ENCODE measurements around the gene KDM1A.

KDM1A gene

GRCh38 chr1:23069675-23070074 lies 50.4 kb downstream of the KDM1A start:
- DNase-seq (ENCODE audit: low read depth) = no peak

DNA sequence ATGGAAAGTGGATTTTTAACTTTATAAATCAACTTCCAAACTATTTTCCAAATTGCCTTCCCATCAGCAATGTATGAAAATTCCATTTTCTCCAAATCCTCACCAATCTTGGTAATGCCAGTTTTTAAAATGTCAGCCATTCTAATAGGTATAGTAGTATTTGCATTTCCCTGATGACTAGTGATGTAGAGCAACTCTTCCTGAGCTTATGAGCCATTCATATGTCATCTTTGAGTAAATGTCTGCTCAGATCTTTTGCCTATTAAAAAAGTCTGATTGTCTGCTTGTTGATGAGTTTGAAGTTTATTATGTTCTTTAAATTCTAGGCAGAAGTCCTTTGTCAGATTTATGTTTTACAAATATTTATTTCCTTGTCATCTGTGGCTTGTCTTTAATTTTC lies 54.7 kb downstream of the KDM1A start:
- DNase-seq (ENCODE audit: low read depth) = no peak

DNA sequence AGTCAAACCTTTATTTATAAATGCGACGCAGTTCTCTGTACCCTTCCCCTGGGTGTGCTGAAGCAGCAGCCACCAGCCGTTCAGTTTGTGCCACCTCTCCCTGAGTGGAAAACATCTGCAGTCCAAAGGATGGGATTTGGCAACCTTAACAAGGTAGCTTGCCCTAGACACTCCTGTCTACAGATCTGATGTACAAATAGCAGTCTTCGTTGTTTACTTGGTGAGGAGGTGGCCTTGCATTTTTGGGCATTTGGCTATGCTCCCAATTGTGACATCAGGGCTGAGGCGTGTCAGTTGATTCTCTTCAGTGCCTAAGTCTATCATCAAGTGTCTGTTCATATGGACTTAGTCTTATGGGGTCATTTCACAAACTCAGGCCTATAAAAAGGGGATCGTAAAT lies 59.8 kb downstream of the KDM1A start:
- DNase-seq (ENCODE audit: low read depth) = no peak

DNA sequence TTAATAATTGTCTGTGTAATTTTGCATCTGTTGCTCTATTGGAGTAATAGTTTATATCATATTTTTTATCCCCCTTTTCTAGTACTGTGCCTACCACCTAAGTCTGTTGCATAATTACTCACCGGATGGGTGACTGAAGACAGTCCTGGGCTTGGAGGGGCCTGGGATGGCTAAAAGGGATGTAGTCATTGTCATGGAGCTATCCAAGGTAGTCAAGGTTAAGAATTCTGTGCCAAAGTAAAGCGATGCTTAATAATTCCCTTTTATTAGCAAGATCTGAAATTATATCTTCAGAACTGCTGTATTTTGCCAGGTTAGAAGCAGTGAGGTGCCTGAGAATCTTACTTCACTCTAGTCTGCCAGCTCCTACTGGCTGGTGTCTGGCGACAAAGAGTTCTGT lies 61.6 kb downstream of the KDM1A start:
- no peak for DNase-seq (ENCODE audit: low read depth)

GRCh38 chr1:23081376-23081775 lies 62.1 kb downstream of the KDM1A start:
- no peak for DNase-seq (ENCODE audit: low read depth)

DNA sequence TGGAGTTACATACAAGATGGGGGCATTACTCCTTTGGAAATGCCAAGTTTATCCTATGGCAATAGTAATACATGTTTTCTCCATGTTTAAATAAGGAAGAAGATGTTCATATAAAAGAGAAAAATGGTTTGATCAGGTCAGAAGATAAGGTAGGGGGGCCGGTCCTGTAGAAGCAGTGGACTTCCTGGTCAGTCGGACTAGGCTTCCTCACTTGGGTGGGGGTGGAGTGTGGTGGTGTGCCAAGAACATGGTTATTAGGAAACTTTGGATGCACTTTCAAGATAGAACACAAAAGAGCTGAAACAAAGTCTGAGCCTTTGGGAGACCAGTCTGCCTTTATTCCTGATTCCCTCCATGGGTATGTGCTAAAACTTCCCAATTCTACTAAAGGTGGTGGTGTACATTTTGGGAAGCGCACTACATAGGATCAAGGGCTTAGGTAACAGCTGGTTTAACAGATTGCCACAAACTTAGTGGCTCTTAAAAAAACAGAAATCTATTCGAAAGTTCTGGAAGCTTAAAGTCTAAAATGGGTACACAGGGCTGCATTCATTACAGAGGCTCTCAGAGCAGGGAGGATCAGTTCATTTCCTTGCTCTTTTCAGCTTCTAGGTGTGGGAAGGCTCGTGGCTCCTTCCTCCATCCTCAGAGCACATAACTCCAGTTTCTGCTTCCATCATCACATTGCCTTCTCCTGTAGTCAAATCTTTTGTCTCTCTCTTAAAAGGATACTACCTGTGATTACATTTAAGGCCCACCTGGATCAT lies 64.6 kb downstream of the KDM1A start:
- DNase-seq (ENCODE audit: low read depth) = no peak

- DNase-seq (ENCODE audit: low read depth) = no peak
Observed at GRCh38 chr1:23084880-23085279, 65.6 kb downstream of the KDM1A start.

DNA sequence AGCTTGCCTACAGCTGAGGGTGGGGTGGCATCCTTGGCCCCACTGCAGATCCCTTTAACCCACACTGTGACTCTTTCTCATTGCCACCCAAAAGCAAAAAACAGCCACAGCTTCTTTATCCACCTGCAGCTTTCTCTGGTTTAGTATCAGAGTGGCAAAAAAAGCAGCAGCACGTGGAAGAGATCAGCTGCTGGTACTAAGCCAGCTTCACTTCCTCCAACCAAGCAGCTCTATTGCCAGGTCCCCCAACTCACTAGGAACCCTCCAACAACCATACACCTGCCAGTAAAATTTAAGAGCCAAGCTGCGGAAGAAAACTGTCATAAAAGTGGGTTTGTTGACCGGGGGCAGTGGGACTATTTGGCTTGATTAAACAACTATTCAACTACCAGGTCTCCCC lies 66.4 kb downstream of the KDM1A start:
- no peak for DNase-seq (ENCODE audit: low read depth)

GRCh38 chr1:23088027-23088426 lies 68.8 kb downstream of the KDM1A start:
- no peak for DNase-seq (ENCODE audit: low read depth)

DNA sequence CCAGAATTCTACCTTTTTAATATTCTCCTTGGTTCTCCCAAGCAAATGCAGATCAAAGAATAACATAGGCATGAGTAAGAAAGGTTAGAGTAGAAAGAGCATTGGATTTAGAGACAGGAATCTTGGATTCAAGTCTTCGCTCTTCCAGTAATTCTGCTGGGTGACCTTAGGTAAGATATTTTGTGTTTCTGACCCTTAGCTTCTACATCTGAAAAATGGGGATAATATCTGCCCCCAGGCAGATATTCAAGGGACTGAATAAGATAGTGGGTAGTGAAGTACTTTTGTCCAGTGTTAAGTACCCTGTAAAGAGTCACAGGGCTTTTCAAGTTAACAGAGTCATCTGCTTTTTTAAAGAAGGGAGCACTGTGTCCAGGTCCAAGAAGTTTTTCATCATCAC lies 70.8 kb downstream of the KDM1A start:
- DNase-seq (ENCODE audit: low read depth) = no peak

- DNase-seq (ENCODE audit: low read depth) = no peak
Observed at GRCh38 chr1:23091545-23091944, 72.3 kb downstream of the KDM1A start.

GRCh38 chr1:23092447-23092846 lies 73.2 kb downstream of the KDM1A start:
- no peak for DNase-seq (ENCODE audit: low read depth)

- DNase-seq (ENCODE audit: low read depth) = no peak
Observed at GRCh38 chr1:23097316-23097715, 78.0 kb downstream of the KDM1A start.

GRCh38 chr1:23098463-23099170 lies 79.3 kb downstream of the KDM1A start:
- DNase-seq (ENCODE audit: low read depth) = no peak

- no peak for DNase-seq (ENCODE audit: low read depth)
Observed at GRCh38 chr1:23099171-23099536, 79.9 kb downstream of the KDM1A start.

DNA sequence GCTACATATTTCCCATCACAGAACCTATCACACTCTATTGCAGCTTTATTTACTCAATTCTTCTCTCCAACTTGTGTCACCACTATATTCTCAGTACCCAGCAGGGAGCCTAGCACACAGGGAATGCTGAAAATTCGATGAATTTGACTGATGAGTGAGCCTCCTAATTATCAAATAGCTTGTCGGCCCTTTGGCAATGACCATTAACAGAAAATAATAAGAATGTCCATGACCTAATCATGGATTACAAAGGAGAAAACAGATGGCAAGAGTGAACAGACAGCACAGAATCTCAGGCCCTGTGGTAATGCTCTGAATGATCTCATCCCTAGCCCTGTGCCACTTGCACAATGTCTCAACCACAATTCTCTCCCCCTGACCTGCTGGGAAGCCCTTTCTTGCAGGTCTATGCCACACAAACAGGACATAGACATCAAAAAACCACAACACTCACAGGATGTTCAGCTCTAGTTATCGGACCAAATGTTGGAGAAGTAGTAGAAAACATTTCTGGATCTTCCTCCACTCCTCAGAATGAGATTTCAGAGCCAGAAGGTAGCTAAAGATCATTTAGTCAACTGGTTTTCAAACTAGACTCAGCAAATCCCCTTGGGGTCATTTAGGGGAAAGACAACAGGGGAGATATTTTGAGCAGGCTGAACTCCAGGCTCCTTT lies 80.9 kb downstream of the KDM1A start:
- no peak for DNase-seq (ENCODE audit: low read depth)

DNA sequence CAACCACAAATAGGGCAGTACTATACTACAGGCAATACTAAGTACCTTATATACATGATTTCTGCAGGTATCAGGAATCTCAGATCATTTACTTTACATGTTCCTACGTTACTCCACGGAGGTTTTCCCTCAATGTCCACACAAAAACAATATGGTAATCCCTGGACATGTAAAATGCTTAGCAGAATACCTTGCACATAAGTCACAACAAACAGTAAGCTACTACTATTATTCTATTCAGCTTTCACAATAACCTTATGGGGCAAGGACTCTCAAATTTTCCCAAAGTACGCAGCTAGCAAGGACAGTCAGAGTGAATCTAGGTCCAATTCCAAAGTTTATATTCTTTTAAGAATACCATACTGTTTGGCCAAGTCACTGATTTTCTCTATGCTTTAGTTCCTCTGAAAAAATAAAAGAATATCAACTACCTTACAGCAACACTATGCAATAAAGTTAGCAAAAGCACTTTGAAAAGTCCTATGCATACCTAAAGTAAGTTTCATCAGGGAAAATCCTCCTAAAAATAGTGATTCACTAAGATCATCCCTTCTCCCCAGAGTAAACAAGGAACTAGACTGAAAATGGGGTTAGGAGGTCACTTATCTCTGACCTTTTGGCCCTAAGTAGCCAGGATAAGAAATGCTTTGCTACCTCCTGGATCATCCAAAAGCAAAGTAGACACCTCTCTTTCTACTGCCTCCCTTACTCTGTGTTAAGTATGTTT lies 82.0 kb downstream of the KDM1A start:
- no peak for DNase-seq (ENCODE audit: low read depth)

GRCh38 chr1:23101887-23102286 lies 82.6 kb downstream of the KDM1A start:
- DNase-seq (ENCODE audit: low read depth) = no peak

DNA sequence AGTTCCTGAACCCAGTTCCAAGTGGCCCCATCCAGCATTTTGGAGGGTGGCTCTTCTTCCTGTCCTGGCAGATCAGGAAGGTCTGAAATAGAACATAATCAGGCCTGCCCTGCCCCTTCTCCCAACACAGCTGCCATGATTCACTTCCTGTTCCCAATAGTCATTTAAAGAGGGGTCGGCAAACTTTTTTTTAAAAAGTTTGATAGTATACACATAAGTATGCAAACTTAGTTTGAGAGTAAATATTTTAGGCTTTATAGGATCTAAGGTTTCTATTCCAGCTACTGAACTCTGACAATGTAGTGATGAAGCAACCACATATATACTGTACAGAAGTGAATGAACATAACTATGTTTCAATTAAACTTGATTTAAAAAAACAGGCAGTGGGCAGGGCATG lies 83.0 kb downstream of the KDM1A start:
- DNase-seq (ENCODE audit: low read depth) = no peak

- DNase-seq (ENCODE audit: low read depth) = no peak
Observed at GRCh38 chr1:23103001-23103889, 84.0 kb downstream of the KDM1A start.

GRCh38 chr1:23108918-23109533 lies 89.8 kb downstream of the KDM1A start:
- no peak for DNase-seq (ENCODE audit: low read depth)

Data from stimulated activated CD8-positive, alpha-beta memory T cell treated with anti-CD3 and anti-CD28 coated beads, Interleukin-4, amount 100 ng/mL, for 24 hours (primary cell).